Caco-2 (cell line): Measurements from ENCODE around the gene C6orf163. TPM values are rescaled to one million over a fixed set of nuclear protein-coding genes. Genes with fewer than 3 reads are reported as not detected.

Experiments used
- BruUV-seq: library from RNA; stranded (reverse); fragments of 400-500 nt; replicated peaks from 2 replicates; lab custom pipeline; 2021; lab: Mats Ljungman, UMichigan
- CTCF ChIA-PET: fragments of 300-600 bp; sonication (Branson Sonifier 250); formaldehyde crosslinking; loops from one replicate; lab custom pipeline; 2022; ENCODE audit warnings: antibody characterized with exemption; lab: Charles Lee
- POLR2A ChIA-PET: fragments of 300-600 bp; sonication (Branson Sonifier 250); formaldehyde crosslinking; loops from one replicate; lab custom pipeline; 2022; ENCODE audit warnings: antibody characterized with exemption; lab: Charles Lee
- DNase-seq, 2 experiments: peaks; one replicate each; pipeline versions ENCODE4 v3.0.0 to v3.0.0-alpha.2; 2020 to 2022
- H3K27me3 ChIP-seq: replicated peaks from 2 replicates; pipeline ENCODE4 v1.6.0; 2011; ENCODE audit warnings: low read length; ENCODE audit not compliant: control insufficient read depth, insufficient read depth
- H3K36me3 ChIP-seq: 2 replicates; pipeline ENCODE4 v1.5.1; 2011; ENCODE audit warnings: low read length; ENCODE audit not compliant: control insufficient read depth, insufficient read depth
- H3K4me1 ChIP-seq: fragments of 250-450 bp; sonication (Bioruptor Pico); 2 replicates; pipeline ENCODE4 v1.5.1; 2020; ENCODE audit warnings: mild to moderate bottlenecking
- H3K4me3 ChIP-seq: 2 replicates; pipeline ENCODE4 v1.5.1; 2011; ENCODE audit warnings: low read depth, mild to moderate bottlenecking, control low read depth, low read length
- H3K9me3 ChIP-seq: fragments of 250-450 bp; sonication (Bioruptor Pico); 2 replicates; pipeline ENCODE4 v1.5.1; 2020; ENCODE audit warnings: mild to moderate bottlenecking, moderate library complexity
- H3K27ac Mint-ChIP-seq: one replicate; pipeline ENCODE4 v1.8.0; 2022; ENCODE audit warnings: mixed read lengths; ENCODE audit not compliant: unreplicated experiment
- H3K27me3 Mint-ChIP-seq: one replicate; pipeline ENCODE4 v1.8.0; 2022; ENCODE audit warnings: mixed read lengths; ENCODE audit not compliant: insufficient read depth, unreplicated experiment
- H3K36me3 Mint-ChIP-seq: one replicate; pipeline ENCODE4 v1.8.0; 2022; ENCODE audit warnings: mild to moderate bottlenecking, mixed read lengths; ENCODE audit not compliant: insufficient read depth, unreplicated experiment
- H3K4me1 Mint-ChIP-seq: one replicate; pipeline ENCODE4 v1.8.0; 2022; ENCODE audit warnings: low read depth, mixed read lengths; ENCODE audit not compliant: unreplicated experiment
- H3K4me3 Mint-ChIP-seq: one replicate; pipeline ENCODE4 v1.8.0; 2022; ENCODE audit warnings: mild to moderate bottlenecking, moderate library complexity, mixed read lengths; ENCODE audit not compliant: unreplicated experiment
- H3K9me3 Mint-ChIP-seq: one replicate; pipeline ENCODE4 v1.8.0; 2022; ENCODE audit warnings: mixed read lengths; ENCODE audit not compliant: unreplicated experiment
- CTCF ChIP-seq, 2 experiments: fragments of 200-600 bp in 1 of 2; IDR thresholded peaks; 1 replicate in 1 of 2; 2 replicates in 1 of 2; pipeline versions ENCODE4 v1.5.1 to v1.8.0; 2011 to 2022; ENCODE audit warnings: antibody characterized with exemption in 1 of 2, control low read depth in 1 of 2, inconsistent platforms in 1 of 2, low read depth in 1 of 2, low read length in 1 of 2, mild to moderate bottlenecking in 1 of 2, moderate library complexity in 1 of 2; ENCODE audit not compliant: insufficient read depth in 1 of 2, severe bottlenecking in 1 of 2, unreplicated experiment in 1 of 2
- intact Hi-C: fragments of 100-400 bp; cut with micrococcal nuclease; formaldehyde crosslinking; loops from one replicate; pipeline ENCODE4 v1.10.0; 2022; ENCODE audit not compliant: unreplicated experiment
- total RNA-seq: library from RNA; stranded (reverse); gene quantifications from 2 replicates; pipeline ENCODE4 v1.2.3, GENCODE V29; 2022

Gene C6orf163
- total RNA-seq, 1 experiment from 2014 or later: 2.3 TPM

- Mint-ChIP-seq H3K4me3 (peak overlapping the region; percentile 76), H3K27me3 (peaks cover 5% of the 10 kb centered on the region), H3K36me3 (peaks cover 9% of the 10 kb centered on the region), H3K27ac (peak overlapping the region; percentile 82), H3K9me3 (no peaks in the 10 kb centered on the region), H3K4me1 (no peaks in the 10 kb centered on the region)
- CTCF ChIA-PET: interaction anchor here (0.7 to 1.5 kb wide), 4 partner anchors 16 to 330 kb away, joined by 3 to 12 read pairs (median 3); no protein-coding TSS in a partner anchor
- no peak for DNase-seq
- intact Hi-C loops: loop anchor here (5.0 kb wide), 1 partner anchor 64 kb away; the partner anchor contains the start of gene SLC35A1
- Histone ChIP-seq H3K9me3 (no peaks in the 10 kb centered on the region), H3K27me3 (no peaks in the 10 kb centered on the region), H3K4me3 (peak overlapping the region; percentile 96), H3K36me3 (no peaks in the 10 kb centered on the region), H3K4me1 (peaks cover 7% of the 10 kb centered on the region; the same call in 1 of the 2 replicates)
- POLR2A ChIA-PET: no interaction called here
- no peak for TF ChIP-seq CTCF (IDR thresholded peaks at IDR 0.05; ENCODE audit: insufficient read depth in 1 of 2, low read depth in 1 of 2, low read length in 1 of 2, severe bottlenecking in 1 of 2, unreplicated experiment in 1 of 2)
- no TSS peak for BruUV-seq
These were observed 64.1 kb downstream of the C6orf163 start for GRCh38 chr6:87408721-87409155.

Other genes starting within 250 kb of the C6orf163 start
- not detected in 2 replicates for gene CGA, start 249.7 kb upstream of the C6orf163 start, total RNA-seq
- 32.2 and 35.8 TPM in 2 replicates for gene ZNF292, start 189.2 kb upstream of the C6orf163 start, total RNA-seq
- gene SMIM8, start 22.2 kb upstream of the C6orf163 start, total RNA-seq: 8.5 and 8.7 TPM in 2 replicates
- gene GJB7, start 15.5 kb upstream of the C6orf163 start, total RNA-seq: 4.3 and 5.0 TPM in 2 replicates
- 0.23 TPM in 1 of 2 replicates, not detected in the other for gene CFAP206, start 63.2 kb downstream of the C6orf163 start, total RNA-seq
- 12.3 and 12.7 TPM in 2 replicates for gene SLC35A1, start 128.2 kb downstream of the C6orf163 start, total RNA-seq
- gene RARS2, start 245.2 kb downstream of the C6orf163 start, total RNA-seq: 32.0 and 37.4 TPM in 2 replicates
- 33.8 and 34.5 TPM in 2 replicates for gene ORC3, start 245.3 kb downstream of the C6orf163 start, total RNA-seq